Measurements from ENCODE around the gene JCAD.
"Not testable (repeated sequence)": the region's sequence is repeated elsewhere in the genome, so short reads cannot be mapped to it uniquely, and the experiment has no call there.

Gene JCAD

GRCh38 chr10:30032125-30032524 is 27.3 kb downstream of the JCAD start:
- no peak for TF ChIP-seq POLR2A (IDR thresholded peaks at IDR 0.05; ENCODE audit: low read depth, low read length)
- FAIRE-seq (no peak), DNase-seq (ENCODE audit: insufficient read length, low spot score) (no peak)

- no peak for FAIRE-seq
- no peak for TF ChIP-seq POLR2A (IDR thresholded peaks at IDR 0.05; ENCODE audit: low read depth, low read length)
- DNase-seq (ENCODE audit: insufficient read length, low spot score): no peak
Measured at GRCh38 chr10:30029872-30030256, 29.5 kb downstream of the JCAD start.

- FAIRE-seq: no peak
- no peak for DNase-seq (ENCODE audit: insufficient read length, low spot score)
- TF ChIP-seq POLR2A (IDR thresholded peaks at IDR 0.05; ENCODE audit: low read depth, low read length): no peak
Measured at GRCh38 chr10:30029164-30029871, 30.1 kb downstream of the JCAD start.

GRCh38 chr10:30028738-30029030 is 30.7 kb downstream of the JCAD start:
- no peak for FAIRE-seq
- DNase-seq (ENCODE audit: insufficient read length, low spot score): no peak
- no peak for TF ChIP-seq POLR2A (IDR thresholded peaks at IDR 0.05; ENCODE audit: low read depth, low read length)

- no peak for TF ChIP-seq POLR2A (IDR thresholded peaks at IDR 0.05; ENCODE audit: low read depth, low read length)
- FAIRE-seq (no peak), DNase-seq (ENCODE audit: insufficient read length, low spot score) (no peak)
Measured at GRCh38 chr10:30028006-30028737, 31.2 kb downstream of the JCAD start.

GRCh38 chr10:30027057-30028005 is 32.1 kb downstream of the JCAD start:
- DNase-seq (ENCODE audit: insufficient read length, low spot score) (no peak), FAIRE-seq (no peak)
- TF ChIP-seq POLR2A (IDR thresholded peaks at IDR 0.05; ENCODE audit: low read depth, low read length): no peak

GRCh38 chr10:30026578-30026977 is 32.8 kb downstream of the JCAD start:
- no peak for FAIRE-seq
- no peak for TF ChIP-seq POLR2A (IDR thresholded peaks at IDR 0.05; ENCODE audit: low read depth, low read length)
- DNase-seq (ENCODE audit: insufficient read length, low spot score): no peak

- DNase-seq (ENCODE audit: insufficient read length, low spot score): no peak
- TF ChIP-seq POLR2A (IDR thresholded peaks at IDR 0.05; ENCODE audit: low read depth, low read length): no peak
- FAIRE-seq: no peak
Measured at GRCh38 chr10:30026080-30026479, 33.3 kb downstream of the JCAD start.

GRCh38 chr10:30025428-30025827 is 34.0 kb downstream of the JCAD start:
- FAIRE-seq; DNase-seq (ENCODE audit: insufficient read length, low spot score): not testable (repeated sequence)

- DNase-seq (ENCODE audit: insufficient read length, low spot score): no peak
- no peak for FAIRE-seq
- TF ChIP-seq POLR2A (IDR thresholded peaks at IDR 0.05; ENCODE audit: low read depth, low read length): no peak
Measured at GRCh38 chr10:30022590-30022989, 36.8 kb downstream of the JCAD start.

- FAIRE-seq: no peak
- TF ChIP-seq POLR2A (IDR thresholded peaks at IDR 0.05; ENCODE audit: low read depth, low read length): no peak
- DNase-seq (ENCODE audit: insufficient read length, low spot score): no peak
Measured at GRCh38 chr10:30019468-30019867, 39.9 kb downstream of the JCAD start.

GRCh38 chr10:30018496-30018895 is 40.9 kb downstream of the JCAD start:
- FAIRE-seq (no peak), DNase-seq (ENCODE audit: insufficient read length, low spot score) (no peak)
- no peak for TF ChIP-seq POLR2A (IDR thresholded peaks at IDR 0.05; ENCODE audit: low read depth, low read length)

- no peak for FAIRE-seq
- DNase-seq (ENCODE audit: insufficient read length, low spot score): no peak
- no peak for TF ChIP-seq POLR2A (IDR thresholded peaks at IDR 0.05; ENCODE audit: low read depth, low read length)
Measured at GRCh38 chr10:30017966-30018365, 41.4 kb downstream of the JCAD start.

GRCh38 chr10:30017556-30017955 is 41.8 kb downstream of the JCAD start:
- no peak for TF ChIP-seq POLR2A (IDR thresholded peaks at IDR 0.05; ENCODE audit: low read depth, low read length)
- no peak for DNase-seq (ENCODE audit: insufficient read length, low spot score)
- FAIRE-seq: no peak

All from H54 (cell line).